ENCODE data around the gene SPIN1. TPM values are rescaled to one million over a fixed set of nuclear protein-coding genes. Genes with fewer than 3 reads are reported as not detected.

SPIN1 gene
- total RNA-seq, 4 donors from 2014 or later = 55.8 to 388 (median 127) TPM

GRCh38 chr9:88364706-88365105, 23.5 kb upstream of the SPIN1 start:
- Histone ChIP-seq H3K4me1 (no peaks in the 10 kb centered on the region), H3K4me3 (no peak overlapping the region), H3K27me3 (no peaks in the 10 kb centered on the region), H3K36me3 (no peaks in the 10 kb centered on the region), H3K27ac (no peak overlapping the region), H3K9me3 (no peaks in the 10 kb centered on the region)
- no peak for DNase-seq
- TF ChIP-seq CTCF (IDR thresholded peaks at IDR 0.05) (no peak), POLR2A (IDR thresholded peaks at IDR 0.05) (no peak)
- intact Hi-C loops (cut with DNase I; ENCODE audit: low total_unique reads) = no loop called here

- TF ChIP-seq POLR2A (IDR thresholded peaks at IDR 0.05) (no peak), CTCF (IDR thresholded peaks at IDR 0.05) (no peak)
- intact Hi-C loops (cut with DNase I; ENCODE audit: low total_unique reads) = no loop called here
- Histone ChIP-seq H3K4me3 (no peak overlapping the region), H3K9me3 (no peaks in the 10 kb centered on the region), H3K4me1 (no peaks in the 10 kb centered on the region), H3K36me3 (no peaks in the 10 kb centered on the region), H3K27ac (no peak overlapping the region), H3K27me3 (no peaks in the 10 kb centered on the region)
- DNase-seq = no peak
Measured at GRCh38 chr9:88370346-88370745, 17.9 kb upstream of the SPIN1 start.

GRCh38 chr9:88372103-88372654, 16.1 kb upstream of the SPIN1 start:
- H3K4me3 ChIP-seq = no peak overlapping the region
- no peaks in the 10 kb centered on the region for H3K9me3 ChIP-seq
- H3K27ac ChIP-seq = no peak overlapping the region
- H3K4me1 ChIP-seq = no peaks in the 10 kb centered on the region
- no peak for DNase-seq
- intact Hi-C loops (cut with DNase I; ENCODE audit: low total_unique reads) = no loop called here
- H3K27me3 ChIP-seq = no peaks in the 10 kb centered on the region
- H3K36me3 ChIP-seq = no peaks in the 10 kb centered on the region
- TF ChIP-seq POLR2A (IDR thresholded peaks at IDR 0.05) (no peak), CTCF (IDR thresholded peaks at IDR 0.05) (no peak)

- H3K4me1 ChIP-seq = no peaks in the 10 kb centered on the region
- intact Hi-C loops (cut with DNase I; ENCODE audit: low total_unique reads) = no loop called here
Measured at GRCh38 chr9:88373045-88373444, 15.2 kb upstream of the SPIN1 start.

GRCh38 chr9:88378317-88378716, 9.9 kb upstream of the SPIN1 start:
- H3K36me3 ChIP-seq = no peaks in the 10 kb centered on the region
- no peak overlapping the region for H3K27ac ChIP-seq
- no peaks in the 10 kb centered on the region for H3K4me1 ChIP-seq
- no peak for DNase-seq
- intact Hi-C loops (cut with DNase I; ENCODE audit: low total_unique reads) = no loop called here
- TF ChIP-seq CTCF (IDR thresholded peaks at IDR 0.05) = no peak
- no peak for TF ChIP-seq POLR2A (IDR thresholded peaks at IDR 0.05)
- no peak overlapping the region for H3K4me3 ChIP-seq
- H3K9me3 ChIP-seq = no peaks in the 10 kb centered on the region
- no peaks in the 10 kb centered on the region for H3K27me3 ChIP-seq

More at GRCh38 chr9:88373045-88373444, 15.2 kb upstream of the SPIN1 start:
- no peak overlapping the region for H3K4me3 ChIP-seq
- no peaks in the 10 kb centered on the region for H3K36me3 ChIP-seq
- no peaks in the 10 kb centered on the region for H3K9me3 ChIP-seq
- no peaks in the 10 kb centered on the region for H3K27me3 ChIP-seq
- no peak for DNase-seq
- TF ChIP-seq CTCF (IDR thresholded peaks at IDR 0.05) (no peak), POLR2A (IDR thresholded peaks at IDR 0.05) (no peak)
- no peak overlapping the region for H3K27ac ChIP-seq
